Endodermal cell (in vitro differentiated cells): ENCODE data around the gene ACSF2. TPM values are rescaled to one million over a fixed set of nuclear protein-coding genes. Genes with fewer than 3 reads are reported as not detected.
A peak's percentile ranks its signal among the peaks of the same experiment; 100 is the strongest.

ENCODE experiments used
- DNase-seq: peaks from one replicate; pipeline ENCODE4 v3.0.0-alpha.2; 2017
- H3K27ac ChIP-seq: 2 replicates; pipeline ENCODE4 v1.5.1; 2013; ENCODE audit warnings: mild to moderate bottlenecking, low read depth, low read length, moderate library complexity
- H3K27me3 ChIP-seq: 2 replicates; pipeline ENCODE4 v1.6.1; 2013; ENCODE audit warnings: mild to moderate bottlenecking, low read length, moderate library complexity; ENCODE audit not compliant: insufficient read depth, control insufficient read depth, poor library complexity, severe bottlenecking
- H3K36me3 ChIP-seq: 2 replicates; pipeline ENCODE4 v1.7.0; 2013; ENCODE audit warnings: mild to moderate bottlenecking, low read length, moderate library complexity; ENCODE audit not compliant: control insufficient read depth, insufficient read depth
- H3K4me1 ChIP-seq: one replicate; pipeline ENCODE4 v1.7.0; 2013; ENCODE audit warnings: low read length; ENCODE audit not compliant: control insufficient read depth, insufficient read depth
- H3K4me3 ChIP-seq: 2 replicates; pipeline ENCODE4 v1.5.1; 2013; ENCODE audit warnings: mild to moderate bottlenecking, low read length, moderate library complexity
- H3K9ac ChIP-seq: 2 replicates; pipeline ENCODE4 v1.6.1; 2013; ENCODE audit warnings: mild to moderate bottlenecking, low read length, moderate library complexity; ENCODE audit not compliant: poor library complexity, severe bottlenecking; ENCODE audit errors: extremely low read depth
- H3K9me3 ChIP-seq: 2 replicates; pipeline ENCODE4 v1.6.1; 2013; ENCODE audit warnings: mild to moderate bottlenecking, low read length, moderate library complexity; ENCODE audit not compliant: control insufficient read depth
- H3K27ac Mint-ChIP-seq: 2 replicates; pipeline ENCODE4 v1.8.0; 2020; ENCODE audit warnings: mixed read lengths
- H3K27me3 Mint-ChIP-seq: 2 replicates; pipeline ENCODE4 v1.8.0; 2021; ENCODE audit warnings: mild to moderate bottlenecking, mixed read lengths; ENCODE audit not compliant: insufficient read depth
- H3K36me3 Mint-ChIP-seq: 2 replicates; pipeline ENCODE4 v1.8.0; 2020; ENCODE audit warnings: low read depth, mixed read lengths
- H3K4me1 Mint-ChIP-seq: 2 replicates; pipeline ENCODE4 v1.8.0; 2020; ENCODE audit warnings: mixed read lengths
- H3K4me3 Mint-ChIP-seq: 2 replicates; pipeline ENCODE4 v1.8.0; 2020; ENCODE audit warnings: mild to moderate bottlenecking, moderate library complexity, mixed read lengths
- H3K9me3 Mint-ChIP-seq: 2 replicates; pipeline ENCODE4 v1.8.0; 2020; ENCODE audit warnings: mild to moderate bottlenecking, mixed read lengths
- WGBS, 2 experiments: methylation state at CpG; one replicate each; pipeline versions ENCODE4 v1.1.5 to v1.1.7; 2013; ENCODE audit warnings: missing lambda C conversion rate in 2 of 2, mixed read lengths in 1 of 2; ENCODE audit not compliant: insufficient coverage in 1 of 2, insufficient read length in 1 of 2; 5-methylcytosine and 5-hydroxymethylcytosine counted together
- total RNA-seq, 2 donors: library from RNA; stranded (reverse); fragmentation: NEBNext Ultra II Directional in 1 of 2; extraction: Animal tissue kit (Norgen Biotek cat#: 25700) in 1 of 2; gene quantifications; 2 replicates in 1 of 2; 3 replicates in 1 of 2; pipeline ENCODE4 v1.2.1, GENCODE V29; 2021
- TF ChIP-seq, protein P1 (sequence below): fragments of 200-600 bp; sonication (generic); conservative IDR thresholded peaks from 2 replicates; pipeline ENCODE4 v1.5.0; 2021; ENCODE audit warnings: antibody characterized with exemption, mild to moderate bottlenecking

The ACSF2 gene
- total RNA-seq, 2 donors from 2014 or later, result 61.7 to 76.5 TPM

DNA sequence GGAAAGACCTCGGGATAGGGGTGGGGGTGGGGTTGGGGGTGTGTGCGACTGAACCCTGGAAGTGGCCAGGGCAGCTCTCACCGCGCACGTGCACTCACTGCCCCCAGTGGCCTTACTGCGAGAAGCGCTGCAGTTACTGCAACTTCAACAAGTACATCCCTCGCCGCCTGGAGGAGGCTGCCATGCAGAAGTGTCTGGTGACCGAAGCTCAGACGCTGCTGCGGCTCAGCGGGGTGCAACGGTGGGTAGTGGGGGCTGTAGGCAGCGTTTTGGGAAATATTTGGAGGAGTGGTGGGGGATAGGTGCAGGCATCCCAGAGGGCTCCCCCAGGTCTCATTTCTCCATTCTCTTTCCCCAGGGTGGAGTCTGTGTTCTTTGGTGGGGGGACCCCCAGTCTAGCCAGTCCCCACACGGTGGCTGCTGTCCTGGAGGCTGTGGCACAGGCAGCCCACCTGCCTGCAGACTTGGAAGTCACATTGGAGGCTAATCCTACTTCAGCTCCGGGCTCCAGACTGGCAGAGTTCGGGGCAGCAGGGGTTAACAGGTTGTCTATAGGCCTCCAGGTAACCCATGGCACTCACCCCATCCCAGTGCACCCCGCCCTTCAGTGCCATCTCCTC is 53.6 kb downstream of the ACSF2 start:
- peak overlapping the region; percentile 75 for H3K27ac Mint-ChIP-seq
- Histone ChIP-seq H3K9ac (peak overlapping the region; percentile 80), H3K4me3 (peak overlapping the region; percentile 98)

DNA sequence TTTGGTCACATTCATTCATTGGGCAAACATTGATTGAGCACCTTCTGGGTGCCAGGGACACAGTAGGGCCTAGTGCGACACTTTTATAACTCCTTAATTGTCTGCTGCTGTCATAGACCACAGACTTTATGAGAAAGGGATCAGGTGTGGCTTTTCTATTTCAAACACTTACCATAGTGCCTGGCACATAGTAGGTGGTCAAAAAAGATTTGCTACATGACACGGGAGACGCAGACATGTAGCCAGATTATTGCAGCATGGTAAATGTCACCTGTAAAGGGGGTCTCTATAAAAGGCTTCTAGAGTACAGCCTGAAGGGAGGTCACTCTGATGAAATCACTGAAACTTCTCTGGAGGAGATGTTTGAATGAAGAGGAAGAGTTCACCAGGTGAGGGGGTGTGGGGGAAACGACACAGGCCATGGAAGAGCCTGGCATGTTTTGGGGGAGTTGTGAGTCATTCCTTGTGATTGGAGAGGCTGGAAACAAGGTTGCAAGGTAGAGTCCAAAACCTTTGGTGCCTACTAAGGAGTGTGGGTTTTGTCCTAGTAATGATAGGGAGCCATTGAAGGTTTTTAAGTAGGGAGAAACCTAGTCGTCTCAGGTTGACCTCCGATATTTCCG is 54.2 kb downstream of the ACSF2 start:
- Mint-ChIP-seq H3K4me3 (no peak overlapping the region), H3K27ac (no peak overlapping the region), H3K27me3 (peaks cover 7% of the 10 kb centered on the region), H3K9me3 (no peaks in the 10 kb centered on the region), H3K4me1 (peaks cover 14% of the 10 kb centered on the region), H3K36me3 (peaks cover 16% of the 10 kb centered on the region)
- Histone ChIP-seq H3K4me1 (no peaks in the 10 kb centered on the region), H3K27me3 (no peaks in the 10 kb centered on the region), H3K9ac (no peak overlapping the region), H3K36me3 (peaks cover 14% of the 10 kb centered on the region), H3K4me3 (no peak overlapping the region), H3K9me3 (no peaks in the 10 kb centered on the region), H3K27ac (no peak overlapping the region)
- DNase-seq, result no peak
- TF ChIP-seq, protein P1, sequence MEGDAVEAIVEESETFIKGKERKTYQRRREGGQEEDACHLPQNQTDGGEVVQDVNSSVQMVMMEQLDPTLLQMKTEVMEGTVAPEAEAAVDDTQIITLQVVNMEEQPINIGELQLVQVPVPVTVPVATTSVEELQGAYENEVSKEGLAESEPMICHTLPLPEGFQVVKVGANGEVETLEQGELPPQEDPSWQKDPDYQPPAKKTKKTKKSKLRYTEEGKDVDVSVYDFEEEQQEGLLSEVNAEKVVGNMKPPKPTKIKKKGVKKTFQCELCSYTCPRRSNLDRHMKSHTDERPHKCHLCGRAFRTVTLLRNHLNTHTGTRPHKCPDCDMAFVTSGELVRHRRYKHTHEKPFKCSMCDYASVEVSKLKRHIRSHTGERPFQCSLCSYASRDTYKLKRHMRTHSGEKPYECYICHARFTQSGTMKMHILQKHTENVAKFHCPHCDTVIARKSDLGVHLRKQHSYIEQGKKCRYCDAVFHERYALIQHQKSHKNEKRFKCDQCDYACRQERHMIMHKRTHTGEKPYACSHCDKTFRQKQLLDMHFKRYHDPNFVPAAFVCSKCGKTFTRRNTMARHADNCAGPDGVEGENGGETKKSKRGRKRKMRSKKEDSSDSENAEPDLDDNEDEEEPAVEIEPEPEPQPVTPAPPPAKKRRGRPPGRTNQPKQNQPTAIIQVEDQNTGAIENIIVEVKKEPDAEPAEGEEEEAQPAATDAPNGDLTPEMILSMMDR, result no peak
- WGBS, 2 experiments, result 96 to 97% methylated on average over 5 to 7 of the region's 7 CpGs

More for the DNA sequence above, 53.6 kb downstream of the ACSF2 start:
- H3K27me3 Mint-ChIP-seq, result peaks cover 13% of the 10 kb centered on the region
- Histone ChIP-seq H3K4me1 (no peaks in the 10 kb centered on the region), H3K27ac (no peak overlapping the region), H3K27me3 (no peaks in the 10 kb centered on the region), H3K9me3 (no peaks in the 10 kb centered on the region), H3K36me3 (peaks cover 11% of the 10 kb centered on the region)
- H3K9me3 Mint-ChIP-seq, result no peaks in the 10 kb centered on the region
- peaks cover 16% of the 10 kb centered on the region for H3K36me3 Mint-ChIP-seq
- WGBS, 2 experiments, result 27 to 31% methylated on average over 10 to 19 of the region's 19 CpGs
- H3K4me3 Mint-ChIP-seq, result peak overlapping the region; percentile 71
- TF ChIP-seq, protein P1, result peak; percentile 76
- H3K4me1 Mint-ChIP-seq, result peaks cover 14% of the 10 kb centered on the region
- DNase-seq, result peak; percentile 96

DNA sequence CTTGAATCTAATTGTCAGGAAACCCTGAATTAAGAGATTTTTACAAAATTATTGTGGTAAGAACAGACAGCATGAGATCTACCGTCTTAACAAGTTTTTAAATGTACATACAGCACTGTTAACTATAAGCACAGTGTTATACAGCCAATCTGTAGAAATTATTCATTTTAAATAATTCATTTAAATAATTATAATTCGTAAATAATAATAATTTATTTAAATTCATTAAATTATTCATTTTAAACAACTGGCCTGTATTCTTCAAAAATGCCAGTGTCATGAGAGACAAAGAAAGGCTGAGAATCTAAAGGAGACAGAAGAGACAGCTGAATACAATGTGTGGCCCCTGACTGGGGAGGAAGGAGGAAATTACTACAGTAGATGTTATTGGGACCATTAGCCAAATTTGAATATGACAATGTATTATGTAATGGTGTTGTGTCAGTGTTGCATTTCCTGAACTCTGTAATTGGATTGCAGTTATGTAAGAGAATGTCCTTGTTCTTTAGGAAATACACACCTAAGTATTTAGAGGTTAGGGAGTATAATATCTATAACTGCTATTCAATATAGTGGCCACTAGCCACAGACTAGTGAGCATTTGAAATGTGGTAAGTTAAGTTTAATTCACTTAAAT is 55.0 kb downstream of the ACSF2 start:
- no peak overlapping the region for H3K27ac Mint-ChIP-seq

More for the DNA sequence above, 55.0 kb downstream of the ACSF2 start:
- peaks cover 23% of the 10 kb centered on the region for H3K36me3 Mint-ChIP-seq
- WGBS, 2 experiments, result 89% methylated on average over 1 of the region's 2 CpGs; no CpG with 5 or more reads in 1 of the 2 experiments
- no peak overlapping the region for H3K4me3 ChIP-seq
- H3K4me1 ChIP-seq, result no peaks in the 10 kb centered on the region
- peaks cover 21% of the 10 kb centered on the region for H3K36me3 ChIP-seq
- H3K27me3 ChIP-seq, result no peaks in the 10 kb centered on the region
- H3K27ac ChIP-seq, result no peak overlapping the region
- H3K4me1 Mint-ChIP-seq, result peaks cover 11% of the 10 kb centered on the region
- H3K4me3 Mint-ChIP-seq, result no peak overlapping the region
- no peak for DNase-seq
- TF ChIP-seq, protein P1, result no peak
- no peaks in the 10 kb centered on the region for H3K9me3 Mint-ChIP-seq
- H3K9ac ChIP-seq, result no peak overlapping the region
- H3K9me3 ChIP-seq, result no peaks in the 10 kb centered on the region
- peaks cover 2% of the 10 kb centered on the region for H3K27me3 Mint-ChIP-seq
